Measurements from ENCODE around the gene MBD4. TPM values are rescaled to one million over a fixed set of nuclear protein-coding genes. Genes with fewer than 3 reads are reported as not detected.

The MBD4 gene
- total and polyA plus RNA-seq, 2 of the 4 experiments (the other 2 are of a cell fraction), result 13.8 to 15.0 TPM

- Histone ChIP-seq H3K18ac (ENCODE audit: low read depth, low read length) (0 out of 2 replicates have a peak overlapping the region, but pooled peaks have one; percentile 2), H3K56ac (ENCODE audit: extremely low read depth, insufficient read depth, low read length) (no peak overlapping the region), H3K4me1 (ENCODE audit: control insufficient read depth, insufficient read depth, low read length) (peaks cover 26% of the 10 kb centered on the region), H4K20me1 (ENCODE audit: insufficient read depth, low read length) (peaks cover 11% of the 10 kb centered on the region), H3K23ac (ENCODE audit: low read depth, low read length) (no peak overlapping the region), H3K14ac (replicated peaks; ENCODE audit: low read depth, low read length) (peak overlapping the region; percentile 55; the same call in 1 of the 2 replicates), H2BK120ac (ENCODE audit: low read depth, low read length) (peak overlapping the region; percentile 43; the same call in 1 of the 2 replicates), H3K27ac (ENCODE audit: insufficient read depth, low read length) (no peak overlapping the region), H3K9ac (ENCODE audit: low read depth, low read length) (no peak overlapping the region), H2BK15ac (ENCODE audit: low read depth, low read length) (peak overlapping the region; percentile 75; the same call in 2 of the 3 replicates), H3K79me1 (ENCODE audit: low read depth in 1 of 2, low read length in 2 of 2) (peaks cover 0 to 8% of the 10 kb centered on the region in 2 experiments; a peak in 1 of 4 replicates), H3K4me2 (ENCODE audit: low read depth, low read length) (no peak overlapping the region), H2BK5ac (ENCODE audit: low read depth, low read length, poor library complexity, severe bottlenecking) (no peak overlapping the region), H3K9me3 (ENCODE audit: control insufficient read depth, insufficient read depth, low read length) (no peaks in the 10 kb centered on the region; the same call in 1 of the 2 replicates), H3K27me3 (ENCODE audit: control insufficient read depth, insufficient read depth, low read length) (no peaks in the 10 kb centered on the region), H3K36me3 (ENCODE audit: control insufficient read depth, insufficient read depth, low read length) (no peaks in the 10 kb centered on the region), H3K9me1 (ENCODE audit: insufficient read depth, low read length) (peaks cover 38% of the 10 kb centered on the region), H2AFZ (replicated peaks; ENCODE audit: low read length, poor library complexity) (no peak overlapping the region), H2AK9ac (replicated peaks; ENCODE audit: low read depth, low read length, poor library complexity) (no peak overlapping the region), H2BK20ac (ENCODE audit: low read depth, low read length) (0 out of 2 replicates have a peak overlapping the region, but pooled peaks have one; percentile 58), H4K8ac (ENCODE audit: low read depth in 2 of 2, low read length in 2 of 2) (no peak overlapping the region), H4K5ac (ENCODE audit: low read depth, low read length) (no peak overlapping the region), H2AK5ac (ENCODE audit: low read depth, low read length) (peak overlapping the region; percentile 71; the same call in 1 of the 2 replicates), H3K4ac (ENCODE audit: low read depth, low read length) (peak overlapping the region; percentile 49), H4K91ac (ENCODE audit: insufficient read depth, low read depth, low read length) (peak overlapping the region; percentile 62; the same call in 1 of the 2 replicates), H3K4me3 (ENCODE audit: insufficient read depth, low read depth, low read length) (no peak overlapping the region)
- ATAC-seq (ENCODE audit: low read depth), result no peak
- ChIA-PET POLR2A (ENCODE audit: unreplicated experiment) (no interaction called here), CTCF (no interaction called here)
- in situ Hi-C loops (cut with MboI; ENCODE audit: low sequenced_read_pairs), result no loop called here
- DNase-seq, result no peak
- TF ChIP-seq RFX5 (IDR thresholded peaks at IDR 0.05; ENCODE audit: low read depth, low read length), result no peak
- no peak for TF ChIP-seq CEBPB (IDR thresholded peaks at IDR 0.05; ENCODE audit: low read depth, low read length)
- TF ChIP-seq CHD1 (IDR thresholded peaks at IDR 0.05; ENCODE audit: low read depth, low read length), result no peak
- no peak for TF ChIP-seq MXI1 (IDR thresholded peaks at IDR 0.05; ENCODE audit: borderline replicate concordance, low read depth, low read length)
- TF ChIP-seq RCOR1 (IDR thresholded peaks at IDR 0.05; ENCODE audit: insufficient replicate concordance, low read length), result no peak
- no peak for TF ChIP-seq NFE2L2 (IDR thresholded peaks at IDR 0.05; ENCODE audit: low read depth, low read length)
- TF ChIP-seq USF2 (IDR thresholded peaks at IDR 0.05; ENCODE audit: low read depth, low read length), result no peak
- TF ChIP-seq MAZ (IDR thresholded peaks at IDR 0.05; ENCODE audit: borderline replicate concordance, low read depth, low read length), result no peak
- no peak for TF ChIP-seq POLR2A (IDR thresholded peaks at IDR 0.05; ENCODE audit: low read depth, low read length)
- TF ChIP-seq SMC3 (IDR thresholded peaks at IDR 0.05; ENCODE audit: low read depth, low read length), result no peak
- TF ChIP-seq ELK1 (IDR thresholded peaks at IDR 0.05; ENCODE audit: borderline replicate concordance, low read depth, low read length), result no peak
- no peak for TF ChIP-seq BHLHE40 (IDR thresholded peaks at IDR 0.05; ENCODE audit: low read depth, low read length)
- TF ChIP-seq MAFK (IDR thresholded peaks at IDR 0.05; ENCODE audit: low read depth, low read length), result no peak
- TF ChIP-seq RAD21 (IDR thresholded peaks at IDR 0.05; ENCODE audit: low read length), result no peak
- dilution Hi-C loops (cut with HindIII; ENCODE audit: low sequenced_read_pairs, unreplicated experiment), result no loop called here
- no TSS peak for BruUV-seq (replicated peaks)
- no CpG with 5 or more reads among the region's 4 CpGs for WGBS, 2 experiments (ENCODE audit: extremely low coverage in 2 of 2, insufficient read length in 1 of 2)
- intact Hi-C loops (cut with micrococcal nuclease), result no loop called here
Observed at GRCh38 chr3:129416415-129416814, 23.3 kb downstream of the MBD4 start.

All from IMR-90 (cell line).